HG03571 (cell line): ENCODE data around the gene PWP2.

ENCODE experiments used
- ATAC-seq: cut with Tn5 transposase; IDR thresholded peaks from one replicate; pipeline ENCODE4 v1.9.1; 2021; ENCODE audit not compliant: unreplicated experiment

The PWP2 gene

DNA sequence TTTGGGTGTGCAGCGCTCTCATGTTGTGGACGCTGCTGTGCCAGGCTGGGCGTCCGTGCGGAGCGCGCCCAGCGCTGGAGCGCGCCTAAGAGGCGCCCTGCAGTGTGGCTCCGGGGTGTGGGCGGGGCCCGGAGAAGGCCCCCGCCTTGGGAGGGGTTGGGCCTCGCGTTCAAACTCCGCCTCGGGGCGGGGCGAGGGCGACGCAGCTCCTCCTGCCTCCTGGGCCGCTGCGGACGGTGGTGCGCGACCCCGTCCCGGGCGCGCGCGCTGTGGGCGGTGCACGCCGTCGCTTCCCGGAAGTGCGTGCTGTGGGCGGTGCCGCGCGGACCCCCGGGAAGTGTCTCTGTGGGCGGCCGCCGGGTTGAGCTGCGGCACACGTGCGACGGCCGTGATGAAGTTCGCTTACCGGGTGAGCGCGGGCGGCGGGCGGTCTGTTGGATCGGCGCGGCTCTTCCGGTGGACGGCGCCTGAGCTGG, at the start of gene PWP2:
Gene PWP2, plus strand, starts transcription at position 374 of the 476 bp plus-strand sequence. Its CDS starts 18 bp downstream, at position 392.
- peak; percentile 55 for ATAC-seq

DNA sequence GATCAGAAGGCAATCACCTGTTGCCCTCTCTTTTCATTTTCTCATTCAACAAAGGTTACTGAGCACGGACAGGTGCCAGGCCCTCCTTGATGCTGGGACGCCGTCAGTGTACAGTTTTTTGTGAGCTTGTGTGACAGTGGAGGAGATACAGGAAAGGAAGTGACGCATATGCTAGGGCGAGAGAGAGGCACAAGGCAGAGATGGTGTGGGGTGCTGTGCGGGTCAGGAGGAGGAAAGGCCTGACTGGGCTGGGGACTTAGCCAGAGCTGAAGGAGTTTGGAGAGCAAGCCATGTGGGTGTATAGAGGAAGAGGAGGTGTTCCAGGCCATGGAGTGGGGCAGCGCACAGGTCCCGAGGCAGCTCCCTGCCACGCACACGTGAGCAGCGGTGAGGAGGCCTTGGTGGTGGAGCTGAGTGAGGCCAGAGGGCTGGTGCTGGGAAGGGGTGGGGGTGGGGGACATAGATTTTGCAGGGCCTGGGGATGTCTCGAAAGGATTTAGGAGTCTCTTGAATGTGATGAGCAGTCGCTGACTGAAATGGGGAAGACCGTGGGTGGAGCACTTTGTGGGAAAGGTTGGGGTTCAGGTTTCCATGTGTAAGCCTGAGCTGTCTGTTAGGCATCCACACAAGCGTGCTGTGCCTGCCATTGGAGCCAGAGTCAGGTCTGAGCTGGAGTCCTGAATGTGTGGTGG, 49.1 kb upstream of the PWP2 start:
- no peak for ATAC-seq

DNA sequence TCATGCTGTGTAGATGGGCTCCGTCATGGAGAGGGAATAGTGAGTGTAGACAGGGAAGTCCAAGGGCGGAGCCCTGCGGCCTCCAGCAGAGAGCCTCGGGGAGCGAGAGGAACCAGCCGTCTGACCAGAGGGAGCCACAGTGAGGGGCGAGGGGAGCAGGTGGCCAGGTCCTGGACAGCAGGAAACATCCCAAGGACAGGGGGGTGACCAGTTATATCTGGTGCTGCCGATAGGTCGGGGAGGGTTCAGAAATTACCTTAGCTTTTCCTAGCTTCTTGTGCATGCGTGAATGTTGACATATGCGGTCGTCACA, 48.6 kb upstream of the PWP2 start:
- ATAC-seq: no peak

DNA sequence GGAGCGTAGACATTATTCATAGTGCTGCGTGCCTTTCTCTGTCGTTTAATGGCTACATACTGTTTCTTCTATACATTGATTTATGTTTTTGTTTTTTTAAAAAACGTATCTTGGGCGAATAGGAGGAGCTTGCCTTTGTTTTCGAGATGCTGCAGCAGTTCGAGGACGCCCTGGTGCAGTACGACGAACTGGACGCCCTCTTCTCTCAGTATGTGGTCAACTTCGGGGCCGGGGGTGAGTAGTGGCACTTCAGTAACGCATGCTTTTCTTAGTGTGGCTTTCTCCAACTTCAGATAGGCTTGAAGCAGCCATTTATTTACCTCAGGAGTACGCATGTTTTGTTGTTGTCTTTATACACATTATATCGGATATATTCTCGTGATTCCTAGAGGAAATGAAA, 48.2 kb upstream of the PWP2 start:
- no peak for ATAC-seq

DNA sequence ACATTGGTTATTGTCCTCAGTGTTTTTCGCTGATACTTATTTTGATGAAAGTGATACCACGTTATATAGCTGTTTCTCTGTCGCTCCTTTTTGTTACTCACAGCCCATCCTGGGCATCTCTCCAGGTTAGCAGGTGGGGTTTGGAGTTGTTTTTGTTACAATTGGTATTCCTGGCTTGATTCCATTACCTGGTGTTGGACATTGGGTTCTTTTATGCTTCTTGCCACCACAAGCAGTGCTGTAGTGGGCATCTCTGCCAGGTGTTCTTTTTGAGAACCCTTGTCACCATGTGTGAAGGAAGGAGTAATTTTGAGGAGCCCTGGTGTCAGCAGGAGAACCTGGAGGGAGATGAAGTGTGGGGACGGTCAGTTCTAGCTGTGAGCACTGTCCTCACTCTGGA, 47.5 kb upstream of the PWP2 start:
- no peak for ATAC-seq

DNA sequence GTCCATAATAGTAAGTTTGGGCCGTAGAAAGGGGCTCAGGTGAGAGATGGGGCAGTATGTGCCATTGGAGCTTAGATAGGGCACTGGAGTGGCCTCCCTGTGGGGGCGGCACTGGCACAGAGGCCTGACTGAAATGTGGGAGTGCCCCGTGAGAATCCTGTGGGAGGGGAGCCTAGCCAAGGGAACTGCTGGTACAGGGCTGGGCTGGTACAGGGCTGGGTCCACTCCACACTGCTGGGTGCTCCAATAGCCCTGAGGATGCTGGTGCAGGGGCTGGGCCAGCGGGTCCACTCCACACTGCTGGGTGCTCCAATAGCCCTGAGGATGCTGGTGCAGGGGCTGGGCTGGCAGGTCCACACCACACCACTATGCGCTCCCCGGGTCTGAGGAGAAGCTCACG, 44.8 kb upstream of the PWP2 start:
- ATAC-seq: no peak

DNA sequence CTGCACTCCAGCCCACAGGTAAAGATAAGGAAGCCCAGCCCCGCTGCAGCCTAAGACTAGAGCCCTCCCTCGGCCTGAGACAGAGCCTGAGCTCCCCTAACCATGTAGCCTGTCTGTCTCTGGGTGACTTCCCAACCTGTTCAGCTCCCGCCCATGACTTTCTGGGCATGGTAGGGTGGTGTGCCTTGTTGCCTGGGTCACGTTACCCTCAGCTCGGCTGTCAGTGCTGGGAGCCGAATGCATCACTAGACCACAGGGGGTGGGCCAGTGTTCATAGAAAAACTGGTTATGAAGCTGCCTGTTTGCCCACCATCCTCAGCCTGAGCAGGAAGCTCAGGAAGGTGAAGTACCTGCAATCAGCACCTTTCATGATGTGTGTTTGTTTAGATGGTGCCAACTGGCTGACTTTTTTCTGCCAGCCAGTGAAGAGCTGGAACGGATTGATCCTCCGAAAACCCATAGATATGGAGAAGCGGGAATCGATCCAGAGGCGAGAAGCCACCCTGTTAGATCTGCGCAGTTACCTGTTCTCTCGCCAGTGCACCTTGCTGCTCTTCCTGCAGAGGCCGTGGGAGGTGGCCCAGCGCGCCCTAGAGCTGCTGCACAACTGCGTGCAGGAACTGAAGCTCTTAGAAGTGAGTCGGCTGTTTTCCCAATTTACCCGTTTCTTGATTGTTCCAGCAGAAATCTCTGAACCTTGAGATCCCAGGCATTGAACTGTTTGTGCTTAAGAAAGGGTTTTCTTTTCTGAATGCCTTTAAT, 43.9 kb upstream of the PWP2 start:
- ATAC-seq: no peak

DNA sequence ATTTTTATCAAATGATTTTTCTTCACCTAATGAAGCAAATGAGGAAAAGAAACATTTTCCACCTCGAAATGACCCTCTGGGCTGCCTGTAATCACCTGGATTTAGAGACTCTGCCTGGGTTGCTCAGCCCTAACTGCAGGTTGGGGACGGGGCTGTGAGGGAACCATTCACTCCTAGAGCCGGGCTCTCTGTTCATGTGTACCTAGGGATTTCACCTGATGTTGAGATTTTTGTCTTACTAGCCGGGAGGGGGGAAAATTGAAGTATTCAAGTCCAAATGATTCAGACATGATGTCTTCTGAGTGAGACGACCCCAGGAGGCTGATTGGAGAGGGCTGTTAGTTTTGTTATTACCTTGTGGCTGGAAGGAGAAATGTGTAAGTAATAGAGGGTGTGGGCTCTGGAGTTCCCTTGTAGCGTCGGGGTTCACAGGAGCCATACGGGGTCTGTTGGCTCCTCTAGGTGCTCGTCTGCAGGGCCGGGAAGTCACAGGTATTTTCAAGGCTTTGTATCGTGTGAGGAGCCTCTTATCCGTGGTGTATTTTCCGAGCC, 42.3 kb upstream of the PWP2 start:
- no peak for ATAC-seq

DNA sequence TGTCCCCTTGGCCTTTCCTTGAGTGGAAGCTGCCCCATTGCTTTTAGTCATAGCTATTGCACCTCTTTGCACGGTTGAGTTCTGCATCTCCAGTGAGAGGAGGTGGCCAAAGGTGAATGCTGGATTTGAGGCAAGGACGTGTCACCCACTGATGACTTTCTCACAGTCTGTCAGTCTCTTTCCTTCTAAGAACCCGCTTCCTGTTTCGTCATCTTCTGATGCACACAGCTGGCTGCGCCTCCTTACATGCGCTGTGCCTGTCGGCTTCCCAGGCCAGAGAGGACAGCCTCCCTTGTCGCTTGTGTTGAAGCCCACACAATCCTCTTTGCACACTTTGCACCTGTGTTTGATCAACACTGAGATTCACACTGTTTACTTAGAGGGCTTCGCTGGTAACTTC, 41.8 kb upstream of the PWP2 start:
- ATAC-seq: no peak

DNA sequence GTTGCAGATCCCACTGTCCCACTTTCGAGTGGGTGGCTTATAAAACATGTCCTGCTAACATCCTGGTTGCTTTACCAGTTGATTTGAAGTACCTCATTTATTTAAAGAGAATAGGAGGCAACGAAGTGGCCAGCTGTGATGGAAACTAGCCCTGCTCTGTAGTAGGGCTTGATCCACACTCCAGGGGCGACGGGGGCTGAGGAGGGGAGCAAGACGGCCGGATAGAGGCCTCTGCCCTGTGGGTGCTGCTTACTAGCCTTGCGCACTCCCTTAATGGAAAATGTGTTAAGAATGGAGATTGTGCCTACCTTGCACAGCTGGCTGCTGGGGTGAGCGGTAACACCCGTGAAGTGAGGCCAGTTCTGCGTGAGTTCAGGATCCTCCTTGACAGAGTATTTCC, 41.1 kb upstream of the PWP2 start:
- ATAC-seq: no peak

DNA sequence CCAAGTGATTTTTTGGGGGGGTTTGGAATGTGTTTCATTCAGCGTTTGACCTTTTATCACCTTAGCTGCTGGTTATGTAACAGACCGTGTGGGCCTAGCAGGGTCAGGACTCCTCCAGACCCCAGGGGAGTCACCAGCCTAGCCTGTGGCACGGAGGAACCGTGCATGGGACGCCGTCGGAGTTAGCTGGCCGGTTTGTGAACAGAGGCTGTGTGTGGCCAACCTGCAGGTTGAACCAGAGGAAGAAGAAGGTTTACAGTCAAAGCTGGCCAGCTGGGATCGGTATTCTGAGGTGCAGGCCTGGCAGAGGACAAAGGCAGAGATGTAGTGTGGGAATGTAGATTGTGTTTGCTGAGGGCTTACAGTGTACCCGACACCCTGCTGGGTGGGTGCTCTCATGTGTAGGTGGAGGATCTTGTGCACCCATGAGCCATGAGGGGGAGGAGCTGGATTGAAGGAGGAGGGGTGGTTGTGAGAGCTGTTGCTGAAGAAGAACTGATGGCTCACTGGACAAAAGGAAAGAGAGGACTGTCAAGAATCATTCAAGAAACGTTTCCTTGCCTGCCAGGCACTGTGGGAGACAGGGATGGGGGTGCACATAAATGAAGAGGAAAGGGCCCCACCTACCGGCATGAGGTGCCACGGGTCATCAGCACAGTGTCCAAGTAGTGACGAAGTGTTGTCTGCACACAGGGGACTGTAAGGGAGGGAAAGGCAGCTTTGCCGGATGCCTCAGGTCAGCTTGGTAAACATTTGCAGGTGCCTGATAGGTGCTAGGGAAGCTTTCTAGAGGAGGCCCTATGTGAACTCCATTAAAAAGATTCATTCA, 40.0 kb upstream of the PWP2 start:
- ATAC-seq: no peak

DNA sequence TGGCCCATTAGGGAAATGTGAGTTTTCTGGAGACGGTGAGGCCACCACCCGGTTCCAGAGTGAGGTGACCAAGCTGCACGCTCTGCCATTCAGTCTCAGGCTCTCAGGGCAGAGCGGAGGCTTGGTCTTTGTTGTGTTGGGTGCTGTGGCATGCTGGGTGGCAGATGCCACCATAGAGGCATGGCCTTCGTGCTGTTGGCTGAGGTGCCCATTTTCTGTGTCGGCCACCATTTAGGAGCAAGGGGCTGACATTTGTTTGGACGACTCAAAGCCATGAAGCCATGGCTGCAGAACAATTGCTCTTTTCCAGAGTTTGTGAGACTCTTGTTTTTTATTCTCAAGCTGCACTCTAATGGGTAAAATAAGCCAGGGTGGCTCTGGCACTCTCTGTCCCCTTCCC, 36.8 kb upstream of the PWP2 start:
- ATAC-seq: no peak

DNA sequence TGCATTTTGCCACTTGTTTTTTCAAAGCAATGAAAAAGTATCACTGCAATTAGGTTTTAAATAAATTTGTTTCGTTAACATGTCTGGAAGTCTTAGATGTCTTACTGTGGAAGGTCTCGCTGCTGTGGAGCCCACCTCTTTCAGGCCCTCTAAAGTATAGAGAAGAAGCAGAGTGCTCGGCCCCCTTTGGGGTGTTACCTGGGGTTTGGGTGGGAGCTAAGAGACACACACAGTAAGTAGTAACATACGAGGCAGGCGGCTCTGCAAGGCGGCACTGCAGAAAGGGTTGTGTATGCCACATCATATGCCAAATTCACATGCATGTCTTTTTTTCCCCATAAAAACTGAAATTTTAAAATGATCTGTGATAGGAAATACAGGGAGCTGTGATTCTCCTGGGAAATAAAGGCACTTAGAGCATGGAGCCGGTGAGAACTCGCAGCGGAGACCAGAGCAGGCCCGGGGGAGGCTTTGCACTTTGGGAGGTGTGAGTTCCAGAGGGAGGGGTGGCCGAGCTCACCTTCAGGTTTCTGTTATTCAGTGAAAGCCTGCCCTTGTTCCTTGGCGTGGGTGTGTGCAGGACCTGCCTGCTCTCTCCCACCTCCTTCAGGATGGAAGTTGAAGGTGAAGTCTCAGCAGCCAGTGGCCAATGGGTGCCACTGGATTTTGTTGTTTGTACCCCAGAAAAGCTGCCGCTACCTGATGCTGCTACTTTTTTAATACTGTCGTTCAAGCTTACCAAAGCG, 35.7 kb upstream of the PWP2 start:
- no peak for ATAC-seq

DNA sequence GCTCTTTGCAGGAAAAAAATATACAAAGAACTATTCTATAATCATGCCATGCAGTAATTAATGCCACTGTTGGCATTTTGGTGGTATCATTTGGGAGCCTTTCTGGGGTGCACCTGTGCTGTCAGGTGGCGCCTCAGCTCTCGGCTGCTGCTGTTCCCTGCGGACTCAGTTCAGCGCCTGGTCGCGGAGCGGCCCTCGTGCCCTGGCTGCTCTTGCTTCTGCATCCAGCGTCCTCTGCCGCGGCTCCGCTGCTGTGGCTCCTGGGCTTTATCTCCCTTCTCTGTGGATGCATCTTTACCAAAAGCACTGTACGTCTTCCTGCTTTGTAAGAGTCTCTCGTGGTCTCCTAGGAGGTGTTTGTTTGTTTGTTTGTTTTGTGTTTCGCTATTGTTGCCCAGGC, 35.1 kb upstream of the PWP2 start:
- no peak for ATAC-seq

DNA sequence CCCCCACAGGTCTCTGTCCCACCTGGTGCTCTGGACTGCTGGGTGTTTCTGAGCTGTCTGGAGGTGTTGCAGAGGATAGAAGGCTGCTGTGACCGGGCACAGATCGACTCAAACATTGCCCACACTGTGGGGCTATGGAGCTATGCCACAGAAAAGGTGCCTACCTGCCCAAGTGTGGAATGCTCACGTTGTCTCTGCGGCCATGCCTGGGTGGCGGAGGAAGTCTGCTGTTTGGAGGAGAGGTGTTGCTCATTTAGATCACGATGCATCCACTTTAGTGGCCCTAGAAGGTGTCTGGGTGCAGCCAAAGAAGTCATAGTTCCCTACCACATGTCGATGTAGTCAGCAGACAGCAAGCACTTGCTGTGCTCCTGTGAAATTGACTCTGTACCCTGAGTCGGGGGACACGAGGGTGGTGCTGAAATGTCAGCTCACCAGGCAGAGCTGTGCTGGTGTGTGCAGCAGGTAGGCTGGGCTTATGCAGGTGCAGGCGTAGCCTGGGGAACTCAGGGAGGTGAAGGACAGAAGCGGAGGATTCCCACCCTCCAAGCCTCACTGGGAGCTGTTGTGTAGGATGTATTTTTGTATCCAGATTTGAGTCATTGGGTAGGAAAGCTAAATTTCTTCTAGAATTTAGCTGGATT, 32.8 kb upstream of the PWP2 start:
- ATAC-seq: no peak

DNA sequence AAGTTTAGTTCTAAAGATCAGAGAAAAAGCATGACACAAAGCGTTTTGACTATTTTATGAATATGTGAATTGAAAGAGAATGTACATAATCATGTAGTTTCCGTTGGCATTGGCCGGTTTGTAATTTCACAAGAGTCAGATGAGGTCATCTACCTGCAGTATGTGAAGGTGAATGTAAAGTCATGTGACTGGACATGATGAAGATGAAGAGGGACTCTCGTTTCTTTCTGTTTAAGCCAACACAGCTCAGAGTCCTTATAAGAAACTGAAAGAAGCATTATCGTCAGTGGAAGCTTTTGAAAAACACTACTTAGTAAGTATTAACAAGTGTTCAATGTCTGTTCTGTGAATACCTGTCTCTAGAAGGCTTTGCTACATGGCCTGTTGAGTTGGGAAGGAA, 30.9 kb upstream of the PWP2 start:
- ATAC-seq: no peak

DNA sequence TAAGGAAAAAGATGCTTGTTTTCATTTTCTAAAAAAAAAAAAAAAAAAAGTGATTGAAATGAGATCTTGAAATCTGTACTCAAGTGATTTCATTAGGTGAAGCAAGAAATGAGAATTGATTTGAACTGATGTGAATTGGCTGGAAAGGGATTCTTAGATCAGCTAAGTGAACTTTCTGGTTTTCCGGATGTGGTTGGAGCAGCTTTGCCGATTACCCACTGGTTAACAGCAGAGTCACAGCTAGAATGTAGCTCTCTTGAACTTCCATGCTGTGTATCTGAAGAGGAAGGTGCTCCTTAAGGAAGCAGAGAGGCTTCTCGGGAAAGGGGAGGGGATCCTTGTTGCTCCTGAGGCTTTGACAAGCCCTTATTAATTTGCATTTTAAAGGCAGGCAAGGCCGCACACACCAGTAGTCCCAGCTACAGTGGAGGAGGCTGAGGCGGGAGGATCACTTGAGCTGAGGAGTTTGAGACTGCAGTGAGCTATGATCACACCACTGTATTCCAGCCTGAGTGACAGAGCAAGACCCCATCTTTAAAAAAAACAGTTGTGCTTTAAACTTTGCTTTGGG, 28.7 kb upstream of the PWP2 start:
- no peak for ATAC-seq

DNA sequence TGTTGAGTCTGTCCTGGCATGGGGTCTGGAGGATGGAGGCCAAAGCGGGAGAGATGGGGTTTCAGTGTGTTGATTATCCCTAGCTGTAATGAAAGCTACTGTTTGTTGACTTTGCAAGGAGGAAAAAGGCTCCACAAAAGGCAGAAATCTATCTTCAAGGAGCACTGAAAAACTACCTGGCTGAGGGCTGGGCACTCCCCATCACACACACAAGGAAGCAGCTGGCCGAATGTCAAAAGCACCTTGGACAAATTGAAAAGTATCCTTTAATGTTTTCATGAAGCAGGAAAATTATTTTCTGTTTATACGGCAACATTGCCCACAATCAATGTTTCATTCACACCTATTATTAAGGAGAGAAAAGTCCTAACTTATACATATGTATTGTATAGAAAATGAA, 27.8 kb upstream of the PWP2 start:
- ATAC-seq: no peak

DNA sequence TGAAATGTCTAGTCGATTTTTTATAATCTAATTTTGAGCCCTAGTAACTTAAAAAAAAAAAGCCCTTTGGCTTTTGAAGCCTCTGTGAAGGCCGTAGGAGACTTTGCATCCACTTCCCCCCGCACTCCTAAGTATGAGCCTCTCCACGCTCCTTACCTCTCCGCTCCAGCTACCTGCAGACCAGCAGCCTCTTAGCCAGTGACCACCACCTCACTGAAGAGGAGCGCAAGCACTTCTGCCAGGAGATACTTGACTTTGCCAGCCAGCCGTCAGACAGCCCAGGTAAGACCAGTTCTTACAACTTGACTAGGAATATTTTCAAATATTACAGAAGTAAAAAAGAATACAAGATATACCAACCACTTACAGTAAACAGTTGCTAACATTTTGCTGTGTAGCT, 27.4 kb upstream of the PWP2 start:
- ATAC-seq: no peak
